Endothelial cell of umbilical vein (primary cell): Measurements from ENCODE around the gene GSE1. TPM values are rescaled to one million over a fixed set of nuclear protein-coding genes. Genes with fewer than 3 reads are reported as not detected.

Source experiments
- BruUV-seq: library from RNA; stranded (reverse); fragments of 400-500 nt; replicated peaks from 2 replicates; lab custom pipeline; 2021; lab: Mats Ljungman, UMichigan
- CTCF ChIA-PET: fragments of 300-600, 350-600 bp; sonication (Branson Sonifier 250); formaldehyde crosslinking; loops from one replicate; lab custom pipeline; 2021; ENCODE audit warnings: antibody characterized with exemption, inconsistent platforms; lab: Charles Lee
- POLR2A ChIA-PET: fragments of 300-600, 350-600 bp; sonication (Branson Sonifier 250); formaldehyde crosslinking; loops from one replicate; lab custom pipeline; 2021; ENCODE audit warnings: antibody characterized with exemption, inconsistent platforms; lab: Charles Lee
- DNase-seq: peaks from one replicate; pipeline ENCODE4 v3.0.0-alpha.2; 2011; ENCODE audit warnings: low read depth, low spot score
- FAIRE-seq: peaks from 2 replicates; lab custom pipeline; 2011; peaks lifted over from hg19 to GRCh38; lab: Jason Lieb, UNC
- H2AFZ ChIP-seq: 2 replicates; pipeline ENCODE4 v1.6.0; 2012; ENCODE audit warnings: low read depth, low read length, control low read depth, inconsistent platforms
- H3K27ac ChIP-seq: 2 replicates; pipeline ENCODE4 v1.5.1; 2011; ENCODE audit warnings: low read depth, mild to moderate bottlenecking, control low read depth, low read length, moderate library complexity; ENCODE audit not compliant: insufficient read depth
- H3K27me3 ChIP-seq, 2 experiments: 2 replicates each; pipeline versions ENCODE4 v1.6.0 to v1.6.1; 2011; ENCODE audit warnings: low read length in 2 of 2, mixed read lengths in 1 of 2; ENCODE audit not compliant: control insufficient read depth in 2 of 2, insufficient read depth in 2 of 2
- H3K36me3 ChIP-seq, 2 experiments: 2 replicates in 1 of 2; 3 replicates in 1 of 2; pipeline ENCODE4 v1.5.1; 2011; ENCODE audit warnings: low read length in 2 of 2, mild to moderate bottlenecking in 1 of 2, moderate library complexity in 1 of 2; ENCODE audit not compliant: control insufficient read depth in 2 of 2, insufficient read depth in 2 of 2; ENCODE audit errors: extremely low read depth in 1 of 2
- H3K4me1 ChIP-seq: 3 replicates; pipeline ENCODE4 v1.5.1; 2011; ENCODE audit warnings: mild to moderate bottlenecking, low read length; ENCODE audit not compliant: control insufficient read depth, insufficient read depth; ENCODE audit errors: extremely low read depth
- H3K4me2 ChIP-seq: 2 replicates; pipeline ENCODE4 v1.6.1; 2011; ENCODE audit warnings: low read length, control low read depth, mixed read lengths; ENCODE audit not compliant: insufficient read depth
- H3K4me3 ChIP-seq, 3 experiments: fragments of 200-600 bp in 1 of 3; sonication (generic), shearing (Covaris generic) in 1 of 3; replicated peaks in 1 of 3; 2 replicates each; pipeline ENCODE4 v1.5.1; 2011 to 2016; ENCODE audit warnings: control low read depth in 3 of 3, low read length in 3 of 3, mild to moderate bottlenecking in 2 of 3, inconsistent platforms in 1 of 3, low read depth in 1 of 3, moderate library complexity in 1 of 3; ENCODE audit not compliant: insufficient read depth in 1 of 3
- H3K79me2 ChIP-seq: 2 replicates; pipeline ENCODE4 v1.6.0; 2012; ENCODE audit warnings: low read length, inconsistent platforms; ENCODE audit not compliant: control insufficient read depth, insufficient read depth
- H3K9ac ChIP-seq: replicated peaks from 2 replicates; pipeline ENCODE3; 2011; ENCODE audit warnings: low read length, control low read depth; ENCODE audit not compliant: insufficient read depth; ENCODE audit errors: extremely low read depth
- H3K9me1 ChIP-seq: replicated peaks from 3 replicates; pipeline ENCODE4 v1.6.0; 2011; ENCODE audit warnings: mild to moderate bottlenecking, low read length; ENCODE audit not compliant: control insufficient read depth, insufficient read depth; ENCODE audit errors: extremely low read depth
- H3K9me3 ChIP-seq: replicated peaks from 2 replicates; pipeline ENCODE4 v1.5.1; 2012; ENCODE audit warnings: low read length, inconsistent platforms; ENCODE audit not compliant: control insufficient read depth, insufficient read depth
- H4K20me1 ChIP-seq: replicated peaks from 2 replicates; pipeline ENCODE3; 2011; ENCODE audit warnings: mild to moderate bottlenecking, low read length; ENCODE audit not compliant: control insufficient read depth, insufficient read depth; ENCODE audit errors: extremely low read depth
- CTCF ChIP-seq, 2 donors: IDR thresholded peaks; 1 replicate in 1 of 2; 2 replicates in 1 of 2; pipeline ENCODE4 v1.5.1; 2011; ENCODE audit warnings: low read length in 2 of 2, mild to moderate bottlenecking in 2 of 2, moderate library complexity in 2 of 2, control low read depth in 1 of 2, inconsistent platforms in 1 of 2, low read depth in 1 of 2; ENCODE audit not compliant: insufficient read depth in 1 of 2; ENCODE audit errors: extremely low read depth in 1 of 2
- EZH2 ChIP-seq: IDR thresholded peaks from 2 replicates; pipeline ENCODE4 v1.6.1; 2012; ENCODE audit warnings: borderline replicate concordance, low read depth, mild to moderate bottlenecking, moderate library complexity, low read length, inconsistent platforms; ENCODE audit not compliant: severe bottlenecking
- FOS ChIP-seq: IDR thresholded peaks from 2 replicates; pipeline ENCODE4 v1.6.1; 2011; ENCODE audit warnings: mild to moderate bottlenecking, low read length, moderate library complexity, borderline replicate concordance; ENCODE audit not compliant: insufficient read depth
- GATA2 ChIP-seq: IDR thresholded peaks from 2 replicates; pipeline ENCODE4 v1.7.0; 2011; ENCODE audit warnings: low read depth, mild to moderate bottlenecking, moderate library complexity, mixed read lengths, low read length; ENCODE audit not compliant: insufficient read length, insufficient read depth
- JUN ChIP-seq: IDR thresholded peaks from 2 replicates; pipeline ENCODE4 v1.6.1; 2011; ENCODE audit warnings: borderline replicate concordance, low read depth; ENCODE audit not compliant: insufficient read length, insufficient read depth
- MAX ChIP-seq: IDR thresholded peaks from 2 replicates; pipeline ENCODE4 v1.6.1; 2011; ENCODE audit not compliant: insufficient read depth, insufficient read length
- MYC ChIP-seq: IDR thresholded peaks from one replicate; pipeline ENCODE4 v1.6.1; 2011; ENCODE audit warnings: mild to moderate bottlenecking, low read depth, low read length
- POLR2A ChIP-seq: IDR thresholded peaks from 2 replicates; pipeline ENCODE4 v1.6.1; 2012; ENCODE audit warnings: low read depth, mild to moderate bottlenecking, control low read depth, low read length
- POLR2AphosphoS5 ChIP-seq: IDR thresholded peaks from 2 replicates; pipeline ENCODE4 v1.6.1; 2012; ENCODE audit warnings: low read depth, mild to moderate bottlenecking, control low read depth, low read length, moderate library complexity; ENCODE audit not compliant: insufficient read depth
- dilution Hi-C: fragments of 300-500 bp; cut with MboI; formaldehyde crosslinking; loops from one replicate; pipeline ENCODE4 v1.15.0; 2019; ENCODE audit warnings: low sequenced_read_pairs; ENCODE audit not compliant: extremely low pct_ligation_motif_present
- intact Hi-C: fragments of 100-400 bp; cut with micrococcal nuclease; formaldehyde crosslinking; loops from one replicate; pipeline ENCODE4 v1.10.0; 2022
- polyA plus RNA-seq, 4 experiments: library from polyadenylated mRNA; depleted of rRNA in 3 of 4; stranded (reverse) in 3 of 4; unstranded in 1 of 4; fragments of >200 nt; gene quantifications; 2 replicates each; pipeline versions ENCODE4 v1.2.1 to v1.2.3, GENCODE V29; 2011 to 2012; ENCODE audit warnings: missing spikeins in 1 of 4
- total RNA-seq: library from RNA; stranded (reverse); gene quantifications from 2 replicates; pipeline ENCODE4 v1.2.3, GENCODE V29; 2021

The GSE1 gene
- total and polyA plus RNA-seq, 2 donors (not counting 3 experiments of a cell fraction or from before 2014, with no cell fraction given): 4.2 to 18.3 TPM

GRCh38 chr16:85587762-85588556, 25.2 kb upstream of the GSE1 start:
- Histone ChIP-seq H3K4me1 (no peaks in the 10 kb centered on the region), H3K79me2 (no peaks in the 10 kb centered on the region), H3K9ac (no peak overlapping the region), H2AFZ (no peak overlapping the region), H3K4me3 (no peak overlapping the region), H3K9me1 (no peaks in the 10 kb centered on the region), H3K4me2 (no peak overlapping the region), H3K27me3 (no peaks in the 10 kb centered on the region), H4K20me1 (no peaks in the 10 kb centered on the region), H3K36me3 (no peaks in the 10 kb centered on the region), H3K9me3 (no peaks in the 10 kb centered on the region), H3K27ac (no peak overlapping the region)
- TF ChIP-seq MYC (no peak), MAX (no peak), CTCF (IDR thresholded peaks at IDR 0.05; ENCODE audit: extremely low read depth in 1 of 2, insufficient read depth in 1 of 2, low read depth in 1 of 2, low read length in 2 of 2) (no peak), JUN (no peak), EZH2 (no peak), FOS (no peak), GATA2 (no peak), POLR2AphosphoS5 (no peak), POLR2A (no peak)
- ChIA-PET POLR2A (no interaction called here), CTCF (no interaction called here)
- intact Hi-C loops (no loop called here), dilution Hi-C loops (no loop called here)
- FAIRE-seq (no peak), DNase-seq (no peak)
- BruUV-seq: no TSS peak
